Kasumi-1 (cell line): ENCODE results near the gene USP13.

Experiments used
- DNase-seq, 2 experiments: peaks; one replicate each; lab custom pipeline; 2025; lab: John Stamatoyannopoulos, UW

USP13 gene

GRCh38 chr3:179700716-179701115 lies 47.9 kb downstream of the USP13 start:
- no peak for DNase-seq

- DNase-seq: no peak
Measured at GRCh38 chr3:179701176-179701827, 48.5 kb downstream of the USP13 start.

GRCh38 chr3:179702271-179702947 lies 49.6 kb downstream of the USP13 start:
- no peak for DNase-seq

- no peak for DNase-seq
Measured at GRCh38 chr3:179703816-179704215, 51.0 kb downstream of the USP13 start.

- DNase-seq: no peak
Measured at GRCh38 chr3:179706233-179706632, 53.4 kb downstream of the USP13 start.

- no peak for DNase-seq
Measured at GRCh38 chr3:179710079-179710478, 57.2 kb downstream of the USP13 start.

GRCh38 chr3:179713643-179714090 lies 60.8 kb downstream of the USP13 start:
- DNase-seq: no peak

- no peak for DNase-seq
Measured at GRCh38 chr3:179715582-179715981, 62.7 kb downstream of the USP13 start.

GRCh38 chr3:179716226-179716625 lies 63.4 kb downstream of the USP13 start:
- no peak for DNase-seq

- DNase-seq: no peak
Measured at GRCh38 chr3:179716811-179717210, 64.0 kb downstream of the USP13 start.

- DNase-seq: no peak
Measured at GRCh38 chr3:179717219-179717618, 64.4 kb downstream of the USP13 start.

- no peak for DNase-seq
Measured at GRCh38 chr3:179719048-179719734, 66.4 kb downstream of the USP13 start.

- no peak for DNase-seq
Measured at GRCh38 chr3:179720196-179720595, 67.4 kb downstream of the USP13 start.

- no peak for DNase-seq
Measured at GRCh38 chr3:179723617-179724016, 70.8 kb downstream of the USP13 start.

GRCh38 chr3:179726075-179726699 lies 73.3 kb downstream of the USP13 start:
- no peak for DNase-seq

GRCh38 chr3:179729086-179729485 lies 76.2 kb downstream of the USP13 start:
- DNase-seq: no peak

- DNase-seq: no peak
Measured at GRCh38 chr3:179729981-179730380, 77.1 kb downstream of the USP13 start.

- no peak for DNase-seq
Measured at GRCh38 chr3:179730506-179730905, 77.7 kb downstream of the USP13 start.

GRCh38 chr3:179731544-179731943 lies 78.7 kb downstream of the USP13 start:
- no peak for DNase-seq

GRCh38 chr3:179732661-179733348 lies 80.0 kb downstream of the USP13 start:
- no peak for DNase-seq

GRCh38 chr3:179733797-179734196 lies 81.0 kb downstream of the USP13 start:
- no peak for DNase-seq
